Measurements from ENCODE around the gene COL23A1. TPM values are rescaled to one million over a fixed set of nuclear protein-coding genes. Genes with fewer than 3 reads are reported as not detected.

The COL23A1 gene
- total RNA-seq, 1 donor from 2014 or later = 2.0 TPM

DNA sequence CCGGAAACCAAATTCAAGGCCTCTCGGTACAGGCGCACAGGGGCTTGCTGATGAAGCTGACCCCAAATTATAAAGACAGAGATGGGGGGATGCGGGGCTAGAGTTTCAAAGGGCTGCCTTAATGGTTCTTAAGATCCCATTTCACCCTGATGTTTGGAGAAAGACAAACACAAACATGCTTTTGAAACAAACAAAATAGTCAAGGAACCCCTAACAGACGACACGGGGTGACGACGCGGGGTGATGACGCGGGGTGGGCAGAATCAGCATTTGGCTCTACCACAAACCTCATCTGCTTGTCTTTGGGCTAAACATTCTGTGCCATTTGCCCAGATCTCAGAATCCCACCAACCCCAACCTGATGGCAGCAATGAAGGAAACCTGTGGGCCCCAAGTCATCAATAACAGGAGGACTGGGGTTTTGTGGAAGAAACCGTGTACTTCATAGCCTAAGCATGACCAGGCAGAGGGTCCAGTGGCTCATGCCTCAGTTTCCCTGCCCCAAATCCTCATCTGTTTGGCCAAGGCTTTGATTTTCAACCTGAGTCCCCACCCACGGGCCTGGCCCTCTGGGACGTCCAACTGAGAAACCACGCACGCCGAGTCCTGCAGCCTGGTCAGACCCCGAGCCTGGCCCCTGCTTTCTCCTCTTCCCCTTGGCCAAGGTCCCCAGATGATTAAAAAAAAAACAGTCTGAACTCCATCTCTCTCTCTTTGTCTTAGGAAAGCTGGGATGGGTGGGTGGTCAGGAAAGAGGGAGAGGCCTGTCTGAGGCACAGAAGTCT is 148.5 kb downstream of the COL23A1 start:
- H3K9me3 ChIP-seq = no peaks in the 10 kb centered on the region
- no peaks in the 10 kb centered on the region for H3K36me3 ChIP-seq
- no peaks in the 10 kb centered on the region for H3K27me3 ChIP-seq
- no peak for ATAC-seq
- TF ChIP-seq, protein P1, sequence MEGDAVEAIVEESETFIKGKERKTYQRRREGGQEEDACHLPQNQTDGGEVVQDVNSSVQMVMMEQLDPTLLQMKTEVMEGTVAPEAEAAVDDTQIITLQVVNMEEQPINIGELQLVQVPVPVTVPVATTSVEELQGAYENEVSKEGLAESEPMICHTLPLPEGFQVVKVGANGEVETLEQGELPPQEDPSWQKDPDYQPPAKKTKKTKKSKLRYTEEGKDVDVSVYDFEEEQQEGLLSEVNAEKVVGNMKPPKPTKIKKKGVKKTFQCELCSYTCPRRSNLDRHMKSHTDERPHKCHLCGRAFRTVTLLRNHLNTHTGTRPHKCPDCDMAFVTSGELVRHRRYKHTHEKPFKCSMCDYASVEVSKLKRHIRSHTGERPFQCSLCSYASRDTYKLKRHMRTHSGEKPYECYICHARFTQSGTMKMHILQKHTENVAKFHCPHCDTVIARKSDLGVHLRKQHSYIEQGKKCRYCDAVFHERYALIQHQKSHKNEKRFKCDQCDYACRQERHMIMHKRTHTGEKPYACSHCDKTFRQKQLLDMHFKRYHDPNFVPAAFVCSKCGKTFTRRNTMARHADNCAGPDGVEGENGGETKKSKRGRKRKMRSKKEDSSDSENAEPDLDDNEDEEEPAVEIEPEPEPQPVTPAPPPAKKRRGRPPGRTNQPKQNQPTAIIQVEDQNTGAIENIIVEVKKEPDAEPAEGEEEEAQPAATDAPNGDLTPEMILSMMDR (IDR thresholded peaks at IDR 0.05) = no peak
- no peak overlapping the region for H3K27ac ChIP-seq
- DNase-seq = no peak
- H3K4me3 ChIP-seq = no peak overlapping the region
- intact Hi-C loops (cut with DNase I) = loop anchor here (10.0 kb wide), 1 partner anchor 153 kb away; the partner anchor contains the start of gene COL23A1
- no peaks in the 10 kb centered on the region for H3K4me1 ChIP-seq

DNA sequence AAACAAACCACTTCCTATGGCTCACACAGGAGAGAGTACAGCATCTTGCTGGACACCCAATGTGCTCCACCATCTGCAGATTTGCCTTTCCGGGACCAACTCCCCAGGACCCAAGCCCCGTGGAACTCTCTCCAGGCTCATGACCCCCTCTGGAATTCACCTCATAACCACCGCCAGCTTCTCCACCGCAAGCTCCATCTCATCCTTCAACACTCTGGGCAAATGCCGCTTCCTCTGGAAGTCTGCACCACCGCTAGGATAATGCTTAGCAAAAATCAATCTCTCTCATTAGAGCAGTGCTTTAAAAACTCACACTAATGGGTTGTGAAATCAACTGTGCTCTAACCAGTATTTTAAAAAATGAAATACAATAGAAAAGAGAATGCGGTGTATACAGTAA is 150.0 kb downstream of the COL23A1 start:
- Histone ChIP-seq H3K27ac (no peak overlapping the region), H3K4me3 (no peak overlapping the region), H3K4me1 (no peaks in the 10 kb centered on the region), H3K27me3 (no peaks in the 10 kb centered on the region), H3K9me3 (no peaks in the 10 kb centered on the region), H3K36me3 (no peaks in the 10 kb centered on the region)
- DNase-seq (no peak), ATAC-seq (no peak)
- TF ChIP-seq, protein P1 (IDR thresholded peaks at IDR 0.05) = no peak
- intact Hi-C loops (cut with DNase I) = loop anchor here (10.0 kb wide), 1 partner anchor 155 kb away; the partner anchor contains the start of gene COL23A1

DNA sequence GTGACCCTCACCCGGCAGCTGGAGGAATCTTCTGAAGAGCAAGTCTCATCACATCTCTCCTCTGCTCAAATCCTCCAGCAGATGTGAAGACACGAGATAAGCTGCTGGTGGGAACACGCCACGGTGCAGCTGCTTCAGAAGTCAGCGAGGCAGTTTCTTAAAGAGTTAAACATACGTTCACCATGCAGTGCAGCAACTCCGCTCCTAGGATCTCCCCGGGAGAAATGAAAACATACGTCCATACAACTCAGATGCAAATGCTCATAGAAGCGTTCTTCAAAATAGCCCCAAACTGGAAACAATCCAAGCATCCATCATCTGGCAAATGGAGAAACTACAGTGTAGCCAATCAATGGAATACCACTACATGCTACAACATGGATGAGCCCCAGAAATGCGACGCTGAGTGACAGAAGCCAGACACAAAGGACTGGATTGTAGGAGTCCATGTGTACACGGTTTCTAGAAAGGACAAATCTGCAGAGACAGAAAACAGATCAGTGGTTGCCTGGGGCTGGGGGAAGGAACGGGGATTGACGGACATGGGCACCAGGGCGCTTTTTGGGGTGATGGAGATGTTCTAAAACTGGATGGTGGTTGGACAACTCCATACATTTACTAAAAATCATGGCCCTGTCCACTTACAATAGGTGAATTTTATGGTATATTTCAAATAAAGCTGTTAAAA is 150.6 kb downstream of the COL23A1 start:
- no peak for ATAC-seq
- Histone ChIP-seq H3K27ac (no peak overlapping the region), H3K36me3 (no peaks in the 10 kb centered on the region), H3K4me1 (no peaks in the 10 kb centered on the region), H3K4me3 (no peak overlapping the region), H3K27me3 (no peaks in the 10 kb centered on the region), H3K9me3 (no peaks in the 10 kb centered on the region)
- TF ChIP-seq, protein P1 (IDR thresholded peaks at IDR 0.05) = no peak
- intact Hi-C loops (cut with DNase I) = loop anchor here (10.0 kb wide), 1 partner anchor 155 kb away; the partner anchor contains the start of gene COL23A1
- no peak for DNase-seq

DNA sequence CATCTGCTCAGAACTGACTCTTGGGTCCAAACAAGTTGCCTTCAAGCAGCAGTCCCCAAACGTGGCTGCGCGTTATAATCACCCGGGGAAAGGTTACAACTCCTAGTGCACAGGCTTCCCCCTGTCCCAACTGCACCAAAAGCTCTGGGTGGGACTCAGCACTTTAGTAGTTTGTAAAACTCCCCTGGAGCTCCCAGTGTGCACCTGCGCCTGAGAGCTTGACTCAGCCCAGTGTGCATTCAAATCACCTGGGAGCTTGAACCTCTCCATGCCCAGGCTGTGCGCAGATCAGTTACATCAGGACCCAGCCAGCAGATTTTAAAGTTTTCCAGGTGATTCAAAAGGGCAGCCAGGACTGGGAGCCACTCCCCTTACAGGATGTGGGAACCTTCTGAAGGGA is 151.4 kb downstream of the COL23A1 start:
- TF ChIP-seq, protein P1 (IDR thresholded peaks at IDR 0.05) = no peak
- H3K4me1 ChIP-seq = no peaks in the 10 kb centered on the region
- no peak for DNase-seq
- no peak overlapping the region for H3K4me3 ChIP-seq
- no peak for ATAC-seq
- H3K27me3 ChIP-seq = no peaks in the 10 kb centered on the region
- H3K9me3 ChIP-seq = no peaks in the 10 kb centered on the region
- intact Hi-C loops (cut with DNase I) = no loop called here
- H3K36me3 ChIP-seq = no peaks in the 10 kb centered on the region
- H3K27ac ChIP-seq = no peak overlapping the region

DNA sequence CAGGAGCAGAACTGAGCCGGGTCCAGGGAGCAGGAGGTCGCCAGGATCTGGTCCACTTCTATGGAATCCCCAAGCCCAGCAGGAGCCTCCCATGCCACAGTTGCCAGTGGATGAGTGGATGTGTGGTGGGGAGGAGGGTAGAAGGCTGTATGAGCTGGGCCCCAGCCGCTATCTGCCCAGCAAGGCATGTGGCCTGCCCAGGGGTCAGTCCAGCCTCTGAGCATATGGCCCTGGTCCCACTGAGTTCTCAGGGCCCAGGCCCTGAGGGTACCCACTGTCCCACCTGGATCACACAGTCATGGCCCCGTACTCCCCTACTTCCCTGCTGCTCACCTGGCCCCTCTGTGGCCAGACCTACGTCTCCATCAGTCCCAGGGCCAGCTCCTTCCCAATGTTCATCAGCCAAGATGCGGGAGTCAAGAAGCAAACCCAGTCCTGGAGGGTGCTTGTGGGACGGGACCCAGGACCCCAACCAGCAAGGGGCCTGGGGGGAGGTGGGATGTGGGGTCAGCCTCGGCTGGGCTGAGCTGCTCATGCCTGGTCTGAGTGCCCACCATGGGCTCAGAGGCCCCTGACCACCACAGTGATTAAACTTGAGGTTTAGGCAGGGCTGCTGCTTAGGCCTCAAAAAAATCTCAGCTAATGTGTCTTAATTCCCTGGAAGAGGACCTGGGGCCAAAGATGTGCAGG is 152.7 kb downstream of the COL23A1 start:
- TF ChIP-seq, protein P1 (IDR thresholded peaks at IDR 0.05) = no peak
- ATAC-seq = no peak
- H3K36me3 ChIP-seq = no peaks in the 10 kb centered on the region
- H3K9me3 ChIP-seq = no peaks in the 10 kb centered on the region
- no peaks in the 10 kb centered on the region for H3K27me3 ChIP-seq
- H3K27ac ChIP-seq = no peak overlapping the region
- no peak overlapping the region for H3K4me3 ChIP-seq
- DNase-seq = no peak
- no peaks in the 10 kb centered on the region for H3K4me1 ChIP-seq
- intact Hi-C loops (cut with DNase I) = no loop called here
